Measurements from ENCODE around the gene IMMP1L.

The IMMP1L gene

DNA sequence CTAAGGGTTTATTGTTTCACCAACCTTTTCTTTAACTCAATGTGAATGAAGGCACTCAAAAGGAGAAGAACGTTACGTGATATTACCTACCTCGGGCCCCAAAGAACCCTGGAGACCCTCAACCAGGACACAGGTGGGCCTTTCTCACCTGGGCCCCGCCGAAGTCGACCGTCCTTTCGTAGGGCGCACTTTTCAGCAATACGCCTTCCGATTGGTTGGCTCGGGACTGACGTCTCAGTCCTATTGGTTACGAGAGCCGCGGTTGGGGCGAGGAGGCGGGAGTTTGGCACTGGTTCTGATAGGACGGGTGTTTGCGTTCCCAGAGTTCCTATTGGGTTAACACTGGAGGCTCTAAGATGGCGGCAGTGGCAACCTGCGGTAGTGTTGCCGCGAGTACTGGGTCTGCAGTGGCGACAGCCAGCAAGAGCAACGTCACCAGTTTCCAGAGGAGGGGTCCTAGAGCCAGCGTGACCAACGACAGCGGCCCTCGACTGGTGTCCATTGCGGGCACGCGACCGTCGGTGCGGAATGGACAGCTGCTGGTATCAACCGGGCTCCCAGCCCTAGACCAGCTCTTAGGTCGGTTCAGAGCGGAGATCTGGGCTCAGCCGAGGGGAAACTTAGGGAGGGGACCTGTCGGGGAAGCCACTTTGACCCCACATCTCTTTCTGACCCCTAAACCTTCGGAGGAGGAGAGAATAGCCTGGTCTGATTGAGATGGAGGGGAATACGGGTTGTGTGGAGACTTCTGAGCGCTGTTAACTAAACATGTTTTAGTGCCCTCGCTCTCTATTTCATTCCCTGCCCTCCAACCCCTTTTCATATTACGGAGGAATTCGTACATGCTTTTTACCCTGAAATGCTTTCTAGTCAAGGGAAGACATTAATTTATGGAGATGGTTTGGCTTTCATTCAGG, at the start of gene IMMP1L, which contains the start of gene ELP4:
IMMP1L (minus strand) TSS at position 194 of the 917 bp plus-strand sequence. CDS start 46,346 bp downstream, outside the sequence.
ELP4 (plus strand) TSS at position 339 of the 917 bp plus-strand sequence; CDS start at position 357, 18 bp downstream.
- peak; percentile 94 for DNase-seq (ENCODE audit: low spot score)
- no peak for TF ChIP-seq CTCF (IDR thresholded peaks at IDR 0.05; ENCODE audit: extremely low read depth, insufficient read depth, missing control alignments)
- in situ Hi-C loops (cut with MboI; ENCODE audit: low pct_unique_long_range_greater_than_20kb, low sequenced_read_pairs, unreplicated experiment): no loop called here

DNA sequence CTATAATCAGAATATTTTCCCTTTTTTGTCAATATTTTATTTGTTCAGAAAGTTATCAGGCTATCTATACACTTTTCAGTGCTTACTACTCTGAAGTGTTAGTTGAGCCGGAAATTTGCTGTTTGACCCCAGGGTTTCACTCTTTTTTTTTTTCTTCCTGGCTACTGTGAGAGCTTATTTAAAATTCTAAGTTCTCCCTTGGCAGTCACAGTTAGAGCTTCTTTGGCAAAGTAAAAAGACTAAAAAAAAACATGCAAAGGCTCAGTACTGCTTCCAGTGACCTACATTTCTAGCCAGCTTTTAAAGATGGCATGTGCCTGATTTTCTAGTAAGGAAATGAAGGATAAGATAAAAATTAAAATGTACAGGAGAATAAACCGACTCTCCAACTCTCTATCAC, 48.6 kb upstream of the IMMP1L start:
- no peak for TF ChIP-seq CTCF (IDR thresholded peaks at IDR 0.05; ENCODE audit: extremely low read depth, insufficient read depth, missing control alignments)
- in situ Hi-C loops (cut with MboI; ENCODE audit: low pct_unique_long_range_greater_than_20kb, low sequenced_read_pairs, unreplicated experiment): no loop called here
- DNase-seq (ENCODE audit: low spot score): no peak

DNA sequence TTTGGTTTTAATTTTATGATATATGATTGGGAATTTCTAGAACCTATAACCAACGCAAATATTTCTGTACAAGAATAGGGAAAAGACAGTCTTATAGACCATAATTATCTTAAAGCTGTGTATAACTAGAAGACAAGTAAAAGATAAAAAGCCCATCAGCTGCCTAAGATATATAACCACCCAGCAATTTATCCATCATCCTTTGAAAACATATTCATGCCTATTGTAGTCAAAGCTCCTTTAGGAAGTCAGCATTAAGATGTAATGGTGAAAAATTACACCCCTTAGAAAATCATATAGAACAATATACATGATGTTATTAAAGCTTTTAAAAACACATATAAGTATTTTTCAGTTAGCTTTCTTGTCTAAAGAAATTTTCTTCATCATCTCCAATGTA, 46.5 kb upstream of the IMMP1L start:
- in situ Hi-C loops (cut with MboI; ENCODE audit: low pct_unique_long_range_greater_than_20kb, low sequenced_read_pairs, unreplicated experiment): no loop called here
- TF ChIP-seq CTCF (IDR thresholded peaks at IDR 0.05; ENCODE audit: extremely low read depth, insufficient read depth, missing control alignments): no peak
- no peak for DNase-seq (ENCODE audit: low spot score)

DNA sequence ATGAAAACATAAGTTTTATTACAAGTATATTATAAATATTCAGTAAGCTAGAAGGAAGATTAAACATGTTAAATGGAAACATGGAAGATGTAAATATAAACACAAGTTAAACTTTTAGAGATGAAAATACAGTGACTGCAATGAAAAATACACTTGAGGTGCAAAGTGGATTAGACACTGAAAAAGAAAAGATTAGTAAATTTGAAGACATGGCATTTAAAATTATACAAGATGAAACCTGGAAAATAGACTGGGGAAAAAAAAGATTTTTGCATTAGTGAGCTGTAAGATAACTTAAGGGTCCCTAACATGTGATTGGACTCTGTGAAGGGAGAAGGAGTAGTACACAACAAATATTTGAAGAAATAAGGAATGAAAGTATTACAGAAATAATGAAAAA, 33.4 kb upstream of the IMMP1L start:
- TF ChIP-seq CTCF (IDR thresholded peaks at IDR 0.05; ENCODE audit: extremely low read depth, insufficient read depth, missing control alignments): no peak
- DNase-seq (ENCODE audit: low spot score): no peak
- in situ Hi-C loops (cut with MboI; ENCODE audit: low pct_unique_long_range_greater_than_20kb, low sequenced_read_pairs, unreplicated experiment): no loop called here

- DNase-seq (ENCODE audit: low spot score): no peak
- in situ Hi-C loops (cut with MboI; ENCODE audit: low pct_unique_long_range_greater_than_20kb, low sequenced_read_pairs, unreplicated experiment): no loop called here
- no peak for TF ChIP-seq CTCF (IDR thresholded peaks at IDR 0.05; ENCODE audit: extremely low read depth, insufficient read depth, missing control alignments)
Measured at GRCh38 chr11:31535479-31535878, 26.1 kb upstream of the IMMP1L start.

DNA sequence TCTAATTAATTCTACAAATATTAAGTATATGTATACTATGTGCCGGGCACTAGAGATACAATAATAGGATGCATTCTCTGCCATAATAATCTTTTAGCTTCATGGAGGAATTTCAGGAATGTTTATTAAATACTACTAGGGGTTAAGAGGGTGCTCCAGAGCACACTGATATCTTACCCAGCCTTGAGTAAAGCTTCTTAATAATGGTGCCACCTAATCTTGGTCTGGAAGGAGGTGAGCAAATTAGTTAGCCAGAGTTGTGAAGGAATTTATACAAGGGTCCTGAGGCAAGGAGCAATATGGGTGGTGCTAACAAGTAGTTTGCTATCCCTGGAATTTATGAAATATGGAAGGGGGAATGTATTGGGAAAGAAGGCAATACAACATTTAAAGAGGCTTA, 21.9 kb upstream of the IMMP1L start:
- in situ Hi-C loops (cut with MboI; ENCODE audit: low pct_unique_long_range_greater_than_20kb, low sequenced_read_pairs, unreplicated experiment): no loop called here
- no peak for DNase-seq (ENCODE audit: low spot score)
- no peak for TF ChIP-seq CTCF (IDR thresholded peaks at IDR 0.05; ENCODE audit: extremely low read depth, insufficient read depth, missing control alignments)
